CD14-positive monocyte (primary cell): Measurements from ENCODE around the gene ROGDI. TPM values are rescaled to one million over a fixed set of nuclear protein-coding genes. Genes with fewer than 3 reads are reported as not detected.
A peak's percentile ranks its signal among the peaks of the same experiment; 100 is the strongest.

ENCODE experiments used
- DNase-seq, 3 donors: peaks; one replicate each; pipeline ENCODE4 v3.0.0-alpha.2; 2011 to 2022
- H2AFZ ChIP-seq: 2 replicates; pipeline ENCODE4 v1.6.0; 2012; ENCODE audit warnings: mild to moderate bottlenecking, low read depth, low read length, inconsistent platforms; ENCODE audit not compliant: insufficient read depth, poor library complexity, severe bottlenecking
- H3K27ac ChIP-seq, 2 donors: 1 replicate in 1 of 2; 2 replicates in 1 of 2; pipeline ENCODE4 v1.5.1; 2012 to 2013; ENCODE audit warnings: low read length in 2 of 2, control low read depth in 1 of 2, inconsistent platforms in 1 of 2, low read depth in 1 of 2, mild to moderate bottlenecking in 1 of 2
- H3K27me3 ChIP-seq, 2 donors: one replicate each; pipeline versions ENCODE4 v1.6.0 to v1.6.1; 2011 to 2013; ENCODE audit warnings: low read length in 2 of 2; ENCODE audit not compliant: control insufficient read depth in 2 of 2, insufficient read depth in 2 of 2
- H3K36me3 ChIP-seq, 2 donors: replicated peaks in 1 of 2; 1 replicate in 1 of 2; 2 replicates in 1 of 2; pipeline versions ENCODE4 v1.5.1 to v1.6.1; 2012 to 2013; ENCODE audit warnings: low read length in 2 of 2, control low read depth in 1 of 2, inconsistent platforms in 1 of 2, mild to moderate bottlenecking in 1 of 2; ENCODE audit not compliant: insufficient read depth in 2 of 2, control insufficient read depth in 1 of 2
- H3K4me1 ChIP-seq, 2 donors: 1 replicate in 1 of 2; 2 replicates in 1 of 2; pipeline versions ENCODE4 v1.5.1 to v1.6.1; 2012 to 2013; ENCODE audit warnings: low read length in 2 of 2, control low read depth in 1 of 2, inconsistent platforms in 1 of 2, mild to moderate bottlenecking in 1 of 2, moderate library complexity in 1 of 2; ENCODE audit not compliant: insufficient read depth in 2 of 2, control insufficient read depth in 1 of 2
- H3K4me2 ChIP-seq: replicated peaks from 2 replicates; pipeline ENCODE3; 2012; ENCODE audit warnings: low read length, moderate library complexity, mild to moderate bottlenecking; ENCODE audit not compliant: poor library complexity, severe bottlenecking; ENCODE audit errors: extremely low read depth
- H3K4me3 ChIP-seq, 3 experiments: fragments of 200-600 bp in 1 of 3; sonication (generic) in 1 of 3; replicated peaks in 1 of 3; 1 replicate in 2 of 3; 2 replicates in 1 of 3; pipeline ENCODE4 v1.5.1; 2011 to 2013; ENCODE audit warnings: low read length in 3 of 3, mild to moderate bottlenecking in 3 of 3, control low read depth in 2 of 3, low read depth in 2 of 3, inconsistent platforms in 1 of 3, moderate library complexity in 1 of 3
- H3K79me2 ChIP-seq: 2 replicates; pipeline ENCODE4 v1.6.0; 2012; ENCODE audit warnings: mild to moderate bottlenecking, control low read depth, inconsistent platforms, low read length, moderate library complexity; ENCODE audit not compliant: insufficient read depth
- H3K9ac ChIP-seq: 2 replicates; pipeline ENCODE4 v1.6.0; 2017; ENCODE audit warnings: low read length, mild to moderate bottlenecking; ENCODE audit not compliant: insufficient read depth, poor library complexity, severe bottlenecking
- H3K9me3 ChIP-seq, 2 donors: replicated peaks in 1 of 2; 1 replicate in 1 of 2; 2 replicates in 1 of 2; pipeline versions ENCODE4 v1.5.1 to v1.6.1; 2012 to 2013; ENCODE audit warnings: low read length in 2 of 2, control low read depth in 1 of 2; ENCODE audit not compliant: control insufficient read depth in 1 of 2, insufficient read depth in 1 of 2
- H4K20me1 ChIP-seq: 2 replicates; pipeline ENCODE4 v1.6.0; 2012; ENCODE audit warnings: mild to moderate bottlenecking, low read length, control low read depth, moderate library complexity; ENCODE audit not compliant: insufficient read depth
- H3K27ac Mint-ChIP-seq, 7 donors: one replicate each; pipeline ENCODE4 v1.8.0; 2020; ENCODE audit warnings: mild to moderate bottlenecking in 7 of 7, mixed read lengths in 7 of 7, moderate library complexity in 6 of 7, inconsistent platforms in 2 of 7
- H3K27me3 Mint-ChIP-seq, 3 donors: one replicate each; pipeline ENCODE4 v1.8.0; 2021 to 2022; ENCODE audit warnings: low read depth in 3 of 3, mild to moderate bottlenecking in 3 of 3, mixed read lengths in 3 of 3, moderate library complexity in 3 of 3, inconsistent platforms in 1 of 3
- H3K36me3 Mint-ChIP-seq, 2 donors: one replicate each; pipeline ENCODE4 v1.8.0; 2020; ENCODE audit warnings: mixed read lengths in 2 of 2, inconsistent platforms in 1 of 2, mild to moderate bottlenecking in 1 of 2
- H3K4me1 Mint-ChIP-seq: one replicate; pipeline ENCODE4 v1.8.0; 2020; ENCODE audit warnings: mild to moderate bottlenecking, mixed read lengths
- H3K4me3 Mint-ChIP-seq, 2 donors: one replicate each; pipeline ENCODE4 v1.8.0; 2020; ENCODE audit warnings: mild to moderate bottlenecking in 2 of 2, mixed read lengths in 2 of 2, moderate library complexity in 1 of 2
- H3K9me3 Mint-ChIP-seq, 7 donors: one replicate each; pipeline ENCODE4 v1.8.0; 2020 to 2022; ENCODE audit warnings: mixed read lengths in 7 of 7, mild to moderate bottlenecking in 6 of 7, moderate library complexity in 6 of 7, inconsistent platforms in 2 of 7
- WGBS: methylation state at CpG from one replicate; pipeline ENCODE4 v1.1.5; 2013; ENCODE audit warnings: missing lambda C conversion rate; ENCODE audit not compliant: insufficient coverage; 5-methylcytosine and 5-hydroxymethylcytosine counted together
- intact Hi-C, 2 donors: fragments of 100-400 bp; cut with micrococcal nuclease; formaldehyde crosslinking; loops; one replicate each; pipeline versions ENCODE4 v1.15.0 to v1.15.1; 2023
- polyA plus RNA-seq, 3 donors: library from polyadenylated mRNA; depleted of rRNA in 1 of 3; unstranded in 2 of 3; stranded (reverse) in 1 of 3; fragments of 300-500 nt in 2 of 3; fragments of >200 nt in 1 of 3; fragmentation: Illumina TruSeq in 2 of 3; gene quantifications; 1 replicate in 2 of 3; 2 replicates in 1 of 3; pipeline ENCODE4 v1.2.3, GENCODE V29; 2012 to 2021
- TF ChIP-seq, protein P1 (sequence below): fragments of 200-600 bp; IDR thresholded peaks from one replicate; pipeline ENCODE4 v1.8.0; 2022; ENCODE audit warnings: antibody characterized with exemption, mild to moderate bottlenecking

The ROGDI gene
- polyA plus RNA-seq, 3 donors: 40.9 to 126 (median 54.4) TPM

DNA sequence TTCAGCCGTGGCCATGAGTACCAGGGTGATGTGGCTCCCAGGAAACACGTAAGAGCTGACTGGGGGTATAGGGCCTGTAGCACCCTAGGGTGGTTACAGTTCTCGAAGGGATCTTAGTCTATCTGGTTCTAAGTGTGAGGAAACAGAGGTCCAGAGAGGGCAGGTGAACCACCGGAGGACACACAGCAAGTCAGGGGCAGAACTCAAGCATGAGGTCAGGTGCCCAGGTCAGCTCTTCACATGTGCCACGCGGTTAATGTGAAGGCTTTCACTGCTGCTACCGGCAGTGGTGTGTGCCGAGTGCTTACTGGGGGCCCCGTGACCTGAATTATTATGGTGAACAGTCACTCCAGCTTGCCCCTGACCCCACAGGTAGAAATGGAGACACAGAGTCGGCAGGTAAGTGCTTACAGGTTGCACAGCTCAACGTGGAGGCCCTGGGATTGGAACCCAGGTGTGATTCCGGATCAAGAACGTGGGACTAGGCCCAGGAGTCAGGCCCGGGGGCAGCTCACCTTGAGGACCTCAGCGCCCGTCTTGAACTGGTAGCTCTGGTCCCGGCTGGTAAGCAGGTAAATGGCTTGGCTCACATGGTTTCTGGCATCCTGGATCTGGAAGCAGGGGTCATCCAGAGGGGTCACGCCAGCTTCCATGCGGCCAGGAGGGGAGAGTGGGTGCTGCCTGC is 3.1 kb downstream of the ROGDI start:
- WGBS: 98% methylated on average over 17 of the region's 19 CpGs

DNA sequence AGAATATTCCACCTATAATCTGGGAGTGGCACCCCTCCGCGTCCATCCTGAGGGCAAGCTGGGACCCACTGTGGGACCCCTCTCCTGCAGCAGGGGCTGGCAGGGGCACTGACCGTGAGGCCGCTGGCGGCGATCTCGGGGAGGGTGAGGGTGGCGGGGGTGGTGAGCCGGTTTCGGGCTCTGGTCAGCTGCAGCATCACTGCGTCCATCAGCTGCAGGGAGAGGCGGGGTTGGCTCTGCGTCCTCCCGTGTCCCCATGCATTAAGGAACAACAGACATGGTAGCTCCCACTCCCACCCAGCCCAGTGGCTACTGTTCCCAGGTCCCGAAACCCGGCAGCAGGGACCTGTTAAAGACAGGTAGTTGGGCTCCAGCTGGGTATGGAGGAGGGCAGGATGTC is 4.0 kb downstream of the ROGDI start:
- no peak for DNase-seq
- Mint-ChIP-seq H3K4me3 (no peak overlapping the region), H3K27me3 (peaks cover 0 to 1% (median 0%) of the 10 kb centered on the region in 3 donors), H3K27ac (no peak overlapping the region), H3K36me3 (peaks cover 21 to 48% of the 10 kb centered on the region in 2 donors), H3K9me3 (peaks cover 0 to 1% (median 0%) of the 10 kb centered on the region in 7 donors), H3K4me1 (peaks cover 25% of the 10 kb centered on the region)
- Histone ChIP-seq H3K9me3 (no peaks in the 10 kb centered on the region), H3K4me2 (no peak overlapping the region), H3K4me1 (peaks cover 22 to 33% of the 10 kb centered on the region in 2 donors), H3K27me3 (no peaks in the 10 kb centered on the region), H3K79me2 (peaks cover 31% of the 10 kb centered on the region), H3K27ac (no peak overlapping the region), H3K36me3 (peaks cover 42 to 43% of the 10 kb centered on the region in 2 donors), H3K4me3 (no peak overlapping the region), H3K9ac (no peak overlapping the region), H4K20me1 (no peaks in the 10 kb centered on the region), H2AFZ (no peak overlapping the region)
- WGBS: 97% methylated on average over 6 of the region's 16 CpGs
- intact Hi-C loops: no loop called here
- TF ChIP-seq, protein P1, sequence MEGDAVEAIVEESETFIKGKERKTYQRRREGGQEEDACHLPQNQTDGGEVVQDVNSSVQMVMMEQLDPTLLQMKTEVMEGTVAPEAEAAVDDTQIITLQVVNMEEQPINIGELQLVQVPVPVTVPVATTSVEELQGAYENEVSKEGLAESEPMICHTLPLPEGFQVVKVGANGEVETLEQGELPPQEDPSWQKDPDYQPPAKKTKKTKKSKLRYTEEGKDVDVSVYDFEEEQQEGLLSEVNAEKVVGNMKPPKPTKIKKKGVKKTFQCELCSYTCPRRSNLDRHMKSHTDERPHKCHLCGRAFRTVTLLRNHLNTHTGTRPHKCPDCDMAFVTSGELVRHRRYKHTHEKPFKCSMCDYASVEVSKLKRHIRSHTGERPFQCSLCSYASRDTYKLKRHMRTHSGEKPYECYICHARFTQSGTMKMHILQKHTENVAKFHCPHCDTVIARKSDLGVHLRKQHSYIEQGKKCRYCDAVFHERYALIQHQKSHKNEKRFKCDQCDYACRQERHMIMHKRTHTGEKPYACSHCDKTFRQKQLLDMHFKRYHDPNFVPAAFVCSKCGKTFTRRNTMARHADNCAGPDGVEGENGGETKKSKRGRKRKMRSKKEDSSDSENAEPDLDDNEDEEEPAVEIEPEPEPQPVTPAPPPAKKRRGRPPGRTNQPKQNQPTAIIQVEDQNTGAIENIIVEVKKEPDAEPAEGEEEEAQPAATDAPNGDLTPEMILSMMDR: no peak

More for the DNA sequence above, 3.1 kb downstream of the ROGDI start:
- TF ChIP-seq, protein P1: no peak
- intact Hi-C loops: no loop called here
- Histone ChIP-seq H4K20me1 (no peaks in the 10 kb centered on the region), H3K4me3 (no peak overlapping the region), H3K27me3 (no peaks in the 10 kb centered on the region), H2AFZ (no peak overlapping the region), H3K36me3 (peaks cover 43 to 44% of the 10 kb centered on the region in 2 donors), H3K79me2 (peaks cover 31% of the 10 kb centered on the region), H3K27ac (peak overlapping the region; percentile 48 to 76), H3K4me1 (peaks cover 30 to 42% of the 10 kb centered on the region in 2 donors), H3K4me2 (no peak overlapping the region), H3K9ac (no peak overlapping the region), H3K9me3 (no peaks in the 10 kb centered on the region)
- Mint-ChIP-seq H3K27me3 (no peaks in the 10 kb centered on the region), H3K4me1 (peaks cover 33% of the 10 kb centered on the region), H3K27ac (peak overlapping the region in 4 of 7 donors; percentile 38 to 71 (median 54)), H3K36me3 (peaks cover 21 to 52% of the 10 kb centered on the region in 2 donors), H3K9me3 (peaks cover 0 to 1% (median 0%) of the 10 kb centered on the region in 7 donors), H3K4me3 (no peak overlapping the region)
- no peak for DNase-seq
